ENCODE data around the gene TMEM62. TPM values are rescaled to one million over a fixed set of nuclear protein-coding genes. Genes with fewer than 3 reads are reported as not detected.
A peak's percentile ranks its signal among the peaks of the same experiment; 100 is the strongest.
"Not testable (repeated sequence)": the region's sequence is repeated elsewhere in the genome, so short reads cannot be mapped to it uniquely, and the experiment has no call there.

Gene TMEM62
- polyA plus RNA-seq, 1 experiment = 4.2 TPM

DNA sequence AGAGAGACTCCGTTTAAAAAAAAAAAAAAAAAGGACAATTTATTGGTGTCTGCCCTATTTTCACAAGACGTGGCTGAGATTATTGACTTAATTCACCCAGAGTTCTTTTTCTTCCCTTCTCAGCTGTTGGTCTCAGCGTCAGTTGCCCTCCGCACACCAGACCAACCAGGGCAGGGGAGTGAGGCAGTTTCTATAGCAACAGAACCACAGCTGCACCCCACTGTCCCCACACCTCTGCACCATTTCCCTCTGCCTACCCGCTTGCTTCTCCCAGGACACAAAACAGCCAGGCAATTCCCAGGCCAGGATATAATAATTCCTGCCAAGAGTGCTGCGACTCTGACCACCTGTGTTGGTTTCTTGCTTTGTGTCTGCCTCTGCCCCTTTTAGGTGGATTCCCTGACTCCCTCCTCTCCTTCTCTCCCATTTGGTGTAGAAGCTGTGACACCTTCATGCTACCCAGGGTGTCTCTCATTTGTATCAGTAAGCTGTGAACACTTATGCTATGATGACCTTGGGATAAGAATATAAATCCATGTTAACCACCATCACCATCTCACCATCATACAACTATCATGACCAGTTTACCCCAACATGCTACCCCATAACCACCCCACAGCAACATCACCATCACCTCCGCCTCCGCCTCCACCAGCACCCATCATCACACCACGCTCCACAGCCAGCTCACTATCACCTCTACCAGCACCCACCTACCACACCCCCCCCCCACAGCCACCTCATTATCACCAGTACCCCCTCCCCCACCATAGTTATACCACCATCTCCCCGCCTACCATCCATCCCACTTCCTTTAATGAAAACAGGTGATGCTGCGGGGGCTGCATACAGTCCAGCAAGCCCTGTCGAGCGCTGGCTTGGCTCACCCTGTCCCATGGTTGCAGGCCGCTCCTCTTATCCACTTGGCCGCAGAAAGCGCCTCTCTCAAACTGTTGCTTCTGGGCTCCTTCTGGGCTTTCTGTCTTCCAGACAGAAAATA lies 86.8 kb downstream of the TMEM62 start:
- POLR2A ChIA-PET = no interaction called here
- Histone ChIP-seq H3K36me3 (ENCODE audit: control insufficient read depth, insufficient read depth, low read length) (no peaks in the 10 kb centered on the region), H3K27me3 (ENCODE audit: control insufficient read depth, insufficient read depth, low read length) (peaks cover 8% of the 10 kb centered on the region), H3K4me3 (ENCODE audit: low read depth, low read length) (no peak overlapping the region)
- CTCF ChIA-PET = interaction anchor here (0.9 to 4.3 kb wide), 6 partner anchors 11 to 66 kb away, joined by 3 to 23 read pairs (median 3); no protein-coding TSS in a partner anchor
- no peak for DNase-seq (ENCODE audit: low read depth)
- no peak for TF ChIP-seq CTCF (IDR thresholded peaks at IDR 0.05; ENCODE audit: insufficient read depth, low read depth, low read length)

GRCh38 chr15:43220991-43221403 lies 87.6 kb downstream of the TMEM62 start, which contains the start of gene EPB42:
TSS of gene EPB42 (minus strand) at chr15:43221018. CDS start at chr15:43220825, 193 bp downstream.
- ChIA-PET POLR2A (no interaction called here), CTCF (interaction anchor here (2.8 kb wide), 1 partner anchor 65 kb away, joined by 15 read pairs; no protein-coding TSS in a partner anchor)
- TF ChIP-seq CTCF (IDR thresholded peaks at IDR 0.05; ENCODE audit: insufficient read depth, low read depth, low read length) = no peak
- Histone ChIP-seq H3K4me3 (ENCODE audit: low read depth, low read length) (no peak within 1 kb of the TSS), H3K27me3 (ENCODE audit: control insufficient read depth, insufficient read depth, low read length) (peaks cover 7% of the 10 kb centered on the region), H3K36me3 (ENCODE audit: control insufficient read depth, insufficient read depth, low read length) (no peaks in the 10 kb centered on the region)
- no peak for DNase-seq (ENCODE audit: low read depth)

DNA sequence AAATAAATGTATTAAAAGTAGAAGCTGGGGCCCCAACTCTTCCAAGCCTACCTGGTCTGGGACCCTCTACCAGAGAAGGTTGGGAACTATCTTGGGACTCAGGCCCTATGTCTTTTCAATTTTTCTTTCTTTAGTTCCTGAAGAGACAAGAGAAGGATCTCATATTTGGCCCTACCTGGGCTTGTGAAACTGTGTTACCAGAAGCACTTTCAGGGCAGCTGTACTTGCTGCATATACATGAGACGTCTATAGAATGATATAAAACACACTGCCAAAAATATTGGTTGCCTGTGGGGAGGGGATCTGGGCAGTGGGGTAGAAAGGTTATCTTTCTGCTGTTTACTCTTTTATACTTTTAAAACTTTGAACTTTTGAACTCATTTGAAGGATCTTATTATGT lies 88.0 kb downstream of the TMEM62 start:
- ChIA-PET POLR2A (no interaction called here), CTCF (interaction anchor here (2.8 kb wide), 1 partner anchor 64 kb away, joined by 15 read pairs; no protein-coding TSS in a partner anchor)
- no peak for TF ChIP-seq CTCF (IDR thresholded peaks at IDR 0.05; ENCODE audit: insufficient read depth, low read depth, low read length)
- peaks cover 6% of the 10 kb centered on the region for H3K27me3 ChIP-seq (ENCODE audit: control insufficient read depth, insufficient read depth, low read length)
- no peak overlapping the region for H3K4me3 ChIP-seq (ENCODE audit: low read depth, low read length)
- H3K36me3 ChIP-seq (ENCODE audit: control insufficient read depth, insufficient read depth, low read length) = no peaks in the 10 kb centered on the region
- no peak for DNase-seq (ENCODE audit: low read depth)

DNA sequence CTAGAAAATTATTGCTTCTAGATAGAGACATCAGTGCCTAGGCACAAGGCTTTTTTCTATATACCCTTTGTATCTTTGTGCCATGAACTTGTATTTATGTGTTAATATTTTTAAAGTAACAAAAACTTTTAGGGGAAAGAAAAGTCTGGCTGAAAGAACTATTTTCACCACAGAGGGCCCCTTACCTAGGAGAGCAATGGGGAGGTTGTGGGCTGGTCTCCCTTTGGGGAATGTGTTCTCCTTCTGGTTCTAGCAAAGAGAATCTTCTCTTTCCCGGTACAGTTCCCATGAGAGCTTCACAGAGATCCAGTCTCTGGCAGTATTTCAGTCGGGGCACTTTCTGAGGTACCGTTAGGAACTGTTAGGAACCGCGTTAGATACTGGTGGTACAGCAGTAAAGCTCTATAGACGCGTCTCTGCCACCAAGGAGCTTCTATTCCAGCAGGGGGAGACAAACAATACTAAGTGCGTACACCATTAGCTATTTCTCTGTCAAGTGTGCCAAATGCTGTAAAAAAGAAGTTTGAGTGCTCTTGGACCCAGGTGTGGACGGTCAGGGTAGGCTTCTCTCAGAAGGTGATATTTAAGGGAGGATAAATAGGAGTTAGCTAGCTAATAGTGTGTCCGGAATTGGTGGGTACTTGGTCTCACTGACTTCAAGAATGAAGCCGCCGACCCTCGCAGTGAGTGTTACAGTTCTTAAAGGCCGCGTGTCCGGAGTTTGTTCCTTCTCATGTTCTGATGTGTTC lies 92.0 kb downstream of the TMEM62 start:
- TF ChIP-seq CTCF (IDR thresholded peaks at IDR 0.05; ENCODE audit: insufficient read depth, low read depth, low read length) = peak; percentile 79
- CTCF ChIA-PET = interaction anchor here (0.8 to 3.5 kb wide), 29 partner anchors 8 to 130 kb away, joined by 3 to 127 read pairs (median 6); partner anchors contain the start of gene TGM5
- no peak overlapping the region for H3K4me3 ChIP-seq (ENCODE audit: low read depth, low read length)
- POLR2A ChIA-PET = no interaction called here
- peaks cover 6% of the 10 kb centered on the region for H3K27me3 ChIP-seq (ENCODE audit: control insufficient read depth, insufficient read depth, low read length)
- no peak for DNase-seq (ENCODE audit: low read depth)
- no peaks in the 10 kb centered on the region for H3K36me3 ChIP-seq (ENCODE audit: control insufficient read depth, insufficient read depth, low read length)

DNA sequence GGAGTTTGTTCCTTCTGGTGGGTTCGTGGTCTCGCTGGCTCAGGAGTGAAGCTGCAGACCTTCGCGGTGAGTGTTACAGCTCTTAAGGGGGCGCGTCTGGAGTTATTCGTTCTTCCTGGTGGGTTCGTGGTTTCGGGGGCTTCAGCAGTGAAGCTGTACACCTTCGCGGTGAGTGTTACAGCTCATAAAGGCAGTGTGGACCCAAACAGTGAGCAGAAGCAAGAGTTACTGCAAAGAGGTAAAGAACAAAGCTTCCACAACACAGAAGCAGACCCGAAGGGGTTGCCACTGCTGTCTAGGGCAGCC lies 92.5 kb downstream of the TMEM62 start:
- DNase-seq (ENCODE audit: low read depth); H3K27me3 ChIP-seq (ENCODE audit: control insufficient read depth, insufficient read depth, low read length); H3K4me3 ChIP-seq (ENCODE audit: low read depth, low read length); POLR2A ChIA-PET; H3K36me3 ChIP-seq (ENCODE audit: control insufficient read depth, insufficient read depth, low read length): not testable (repeated sequence)
- CTCF ChIA-PET = interaction anchor here (0.8 to 3.5 kb wide), 26 partner anchors 9 to 91 kb away, joined by 3 to 127 read pairs (median 6); partner anchors contain the start of gene TGM5
